ENCODE results near the gene NSD1.

Gene NSD1

DNA sequence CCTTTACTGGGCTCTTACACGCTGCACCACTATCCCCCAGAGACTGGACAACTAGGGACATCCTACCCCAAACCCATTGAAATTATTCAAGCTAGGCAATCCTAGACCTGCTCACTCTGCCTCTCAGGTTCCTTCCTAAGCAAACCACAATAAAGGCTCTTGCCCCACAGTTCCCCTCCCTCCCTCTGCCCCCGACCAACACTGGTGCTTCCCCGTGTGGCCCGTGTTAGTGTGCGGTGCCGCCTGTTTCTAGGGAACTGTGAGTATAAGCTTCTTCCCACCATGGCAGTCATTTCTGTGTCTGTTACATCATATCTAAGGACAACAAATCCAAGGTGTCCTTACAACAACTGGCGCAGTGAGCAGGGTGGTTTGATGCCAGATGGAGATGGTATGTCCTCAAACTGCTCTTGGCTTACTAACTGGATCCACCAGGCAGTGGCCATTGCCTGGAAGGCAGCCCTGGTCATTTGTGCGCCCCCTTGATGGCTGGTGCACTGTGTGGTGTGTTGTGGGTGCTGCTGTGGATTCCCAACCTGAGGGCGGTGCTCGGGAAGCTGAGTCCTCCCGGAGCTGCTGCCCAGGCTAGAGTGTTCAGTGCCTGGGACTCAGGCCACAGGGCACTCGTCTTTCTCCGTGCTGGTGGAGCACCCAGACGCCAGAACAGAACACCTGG lies 186.5 kb downstream of the NSD1 start:
- peaks cover 4 to 10% of the 10 kb centered on the region in 2 donors for H3K36me3 ChIP-seq (ENCODE audit: control insufficient read depth in 1 of 2, insufficient read depth in 2 of 2, low read length in 2 of 2)
- no peaks in the 10 kb centered on the region for H3K9me3 ChIP-seq (ENCODE audit: control insufficient read depth in 1 of 2, low read length in 2 of 2)
- H3K27ac ChIP-seq (ENCODE audit: low read depth, low read length): no peak overlapping the region
- no peak overlapping the region for H3K4me3 ChIP-seq (ENCODE audit: low read depth in 1 of 2, low read length in 2 of 2)
- peaks cover 0 to under 1% of the 10 kb centered on the region in 2 donors for H3K4me1 ChIP-seq (ENCODE audit: control insufficient read depth in 1 of 2, insufficient read depth in 2 of 2, low read length in 2 of 2)
- no peak overlapping the region for H3K9ac ChIP-seq (ENCODE audit: low read depth in 1 of 2, low read length in 2 of 2)
- no peaks in the 10 kb centered on the region for H3K27me3 ChIP-seq (ENCODE audit: control insufficient read depth in 1 of 2, insufficient read depth in 2 of 2, low read length in 2 of 2)

DNA sequence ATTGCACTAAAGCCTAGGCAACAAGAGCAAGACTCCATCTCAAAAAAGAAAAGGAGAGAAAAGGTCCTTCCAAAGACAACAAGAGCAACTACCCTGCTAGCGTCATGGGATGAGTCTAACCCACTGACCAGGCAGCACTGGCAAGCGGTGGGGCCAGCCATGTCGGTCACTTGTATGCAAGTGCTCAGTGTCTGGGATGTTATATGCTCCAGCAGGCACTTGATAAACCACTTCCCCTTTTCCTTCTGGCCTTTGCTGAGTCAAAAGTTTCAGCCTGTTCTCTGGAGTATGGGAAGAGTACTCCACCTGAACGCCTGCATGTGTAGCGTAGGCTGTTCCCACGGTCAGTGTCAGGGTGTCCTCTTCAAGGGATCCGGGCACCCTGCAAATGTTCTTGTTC lies 187.3 kb downstream of the NSD1 start:
- Histone ChIP-seq H3K9ac (ENCODE audit: low read depth in 1 of 2, low read length in 2 of 2) (no peak overlapping the region), H3K4me1 (ENCODE audit: control insufficient read depth in 1 of 2, insufficient read depth in 2 of 2, low read length in 2 of 2) (peaks cover 4 to 9% of the 10 kb centered on the region in 2 donors), H3K9me3 (ENCODE audit: control insufficient read depth in 1 of 2, low read length in 2 of 2) (no peaks in the 10 kb centered on the region), H3K27me3 (ENCODE audit: control insufficient read depth in 1 of 2, insufficient read depth in 2 of 2, low read length in 2 of 2) (no peaks in the 10 kb centered on the region), H3K27ac (ENCODE audit: low read depth, low read length) (no peak overlapping the region), H3K4me3 (ENCODE audit: low read depth in 1 of 2, low read length in 2 of 2) (no peak overlapping the region), H3K36me3 (ENCODE audit: control insufficient read depth in 1 of 2, insufficient read depth in 2 of 2, low read length in 2 of 2) (peaks cover 4 to 10% of the 10 kb centered on the region in 2 donors)

GRCh38 chr5:177325868-177326381 lies 192.4 kb downstream of the NSD1 start:
- Histone ChIP-seq H3K9ac (ENCODE audit: low read depth in 1 of 2, low read length in 2 of 2) (no peak overlapping the region), H3K27me3 (ENCODE audit: control insufficient read depth in 1 of 2, insufficient read depth in 2 of 2, low read length in 2 of 2) (no peaks in the 10 kb centered on the region), H3K4me3 (ENCODE audit: low read depth in 1 of 2, low read length in 2 of 2) (peak overlapping the region in 1 of 2 donors; percentile 8), H3K4me1 (ENCODE audit: control insufficient read depth in 1 of 2, insufficient read depth in 2 of 2, low read length in 2 of 2) (peaks cover 6 to 10% of the 10 kb centered on the region in 2 donors), H3K27ac (ENCODE audit: low read depth, low read length) (no peak overlapping the region), H3K36me3 (ENCODE audit: control insufficient read depth in 1 of 2, insufficient read depth in 2 of 2, low read length in 2 of 2) (peaks cover 9 to 19% of the 10 kb centered on the region in 2 donors), H3K9me3 (ENCODE audit: control insufficient read depth in 1 of 2, low read length in 2 of 2) (no peaks in the 10 kb centered on the region)

DNA sequence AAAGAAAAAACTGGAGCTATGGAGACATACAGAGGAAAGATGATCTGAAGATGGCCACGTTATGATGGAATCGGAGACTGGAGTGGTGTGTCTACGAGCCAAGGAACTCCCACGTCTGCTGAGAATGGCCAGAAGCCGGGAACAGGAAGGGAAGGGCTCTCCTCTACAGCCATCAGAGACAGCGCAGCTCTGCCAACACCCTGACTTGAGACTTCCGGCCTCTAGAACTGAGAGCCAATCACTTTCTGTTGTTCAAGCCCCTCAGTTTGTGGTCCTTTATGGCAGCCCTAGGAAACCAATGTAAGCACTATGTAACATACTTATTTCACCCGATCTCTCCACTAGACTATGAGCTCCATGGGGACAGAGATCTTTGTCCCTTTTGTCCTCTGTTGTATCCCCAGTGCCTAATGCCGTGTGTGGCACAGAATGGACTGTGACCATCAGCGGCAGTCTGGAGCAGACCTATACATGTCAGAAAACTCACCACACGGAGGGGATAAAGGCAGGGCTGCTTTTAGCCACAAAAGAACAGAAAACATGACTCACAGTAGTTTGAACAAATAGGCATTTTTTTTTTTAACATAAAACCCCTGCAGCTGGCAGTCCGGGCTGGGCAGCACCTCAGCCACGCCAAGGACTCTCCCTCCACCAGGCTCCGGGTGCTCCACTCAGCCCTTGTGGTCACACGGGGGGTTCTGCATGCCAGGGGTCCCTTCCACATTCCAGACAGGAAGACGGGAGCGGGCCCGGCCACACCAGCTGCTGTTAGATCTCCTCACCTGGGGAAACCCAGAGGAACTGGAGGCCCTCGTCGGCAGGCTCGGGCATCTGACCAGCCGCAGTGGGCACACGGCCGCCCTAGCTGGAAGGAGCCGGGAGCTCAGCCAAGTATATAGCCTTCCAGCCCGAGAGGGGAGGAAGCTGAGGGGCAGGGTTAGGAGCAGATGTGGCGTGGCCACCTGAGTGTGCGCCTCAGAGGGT lies 194.3 kb downstream of the NSD1 start:
- no peaks in the 10 kb centered on the region for H3K9me3 ChIP-seq (ENCODE audit: control insufficient read depth in 1 of 2, low read length in 2 of 2)
- peak overlapping the region in 1 of 2 donors; percentile 16 for H3K4me3 ChIP-seq (ENCODE audit: low read depth in 1 of 2, low read length in 2 of 2)
- H3K9ac ChIP-seq (ENCODE audit: low read depth in 1 of 2, low read length in 2 of 2): peak overlapping the region in 1 of 2 donors; percentile 25
- H3K36me3 ChIP-seq (ENCODE audit: control insufficient read depth in 1 of 2, insufficient read depth in 2 of 2, low read length in 2 of 2): peaks cover 11 to 33% of the 10 kb centered on the region in 2 donors
- no peaks in the 10 kb centered on the region for H3K27me3 ChIP-seq (ENCODE audit: control insufficient read depth in 1 of 2, insufficient read depth in 2 of 2, low read length in 2 of 2)
- H3K4me1 ChIP-seq (ENCODE audit: control insufficient read depth in 1 of 2, insufficient read depth in 2 of 2, low read length in 2 of 2): peaks cover 6 to 10% of the 10 kb centered on the region in 2 donors
- H3K27ac ChIP-seq (ENCODE audit: low read depth, low read length): peak overlapping the region; percentile 44

DNA sequence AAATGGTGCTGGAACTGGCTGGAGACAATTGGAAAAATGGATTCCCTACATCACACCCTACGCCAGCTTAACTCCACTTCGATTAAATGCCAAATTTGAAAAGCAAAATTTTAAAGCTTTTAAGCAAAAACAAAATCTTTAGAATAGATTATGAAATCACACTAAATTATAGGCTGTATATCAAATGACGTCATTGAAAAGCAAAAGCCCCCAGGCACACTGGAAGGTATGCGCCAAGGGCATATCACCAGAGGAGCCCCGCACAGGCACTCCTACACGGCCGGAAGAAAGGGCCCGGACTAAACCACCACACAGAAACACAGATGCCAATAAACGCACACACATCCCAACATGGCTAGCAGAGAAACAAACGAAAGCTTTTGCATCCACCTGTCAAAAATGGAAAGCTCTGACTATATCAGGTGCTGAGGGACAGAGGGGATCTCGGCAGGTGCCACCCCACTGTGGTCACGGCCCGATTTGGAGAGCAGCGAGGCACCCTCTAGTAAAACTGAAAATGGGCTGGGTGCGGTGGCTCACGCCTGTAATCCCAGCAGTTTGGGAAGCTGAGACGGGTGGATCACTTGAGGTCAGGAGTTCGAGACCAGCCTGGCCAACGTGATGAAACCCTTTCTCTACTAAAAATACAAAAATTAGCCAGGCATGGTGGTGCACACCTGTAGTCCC lies 195.1 kb downstream of the NSD1 start:
- Histone ChIP-seq H3K27me3 (ENCODE audit: control insufficient read depth in 1 of 2, insufficient read depth in 2 of 2, low read length in 2 of 2) (no peaks in the 10 kb centered on the region), H3K9ac (ENCODE audit: low read depth in 1 of 2, low read length in 2 of 2) (no peak overlapping the region), H3K36me3 (ENCODE audit: control insufficient read depth in 1 of 2, insufficient read depth in 2 of 2, low read length in 2 of 2) (peaks cover 20 to 42% of the 10 kb centered on the region in 2 donors), H3K4me3 (ENCODE audit: low read depth in 1 of 2, low read length in 2 of 2) (no peak overlapping the region), H3K27ac (ENCODE audit: low read depth, low read length) (no peak overlapping the region), H3K9me3 (ENCODE audit: control insufficient read depth in 1 of 2, low read length in 2 of 2) (no peaks in the 10 kb centered on the region), H3K4me1 (ENCODE audit: control insufficient read depth in 1 of 2, insufficient read depth in 2 of 2, low read length in 2 of 2) (peaks cover 6 to 10% of the 10 kb centered on the region in 2 donors)

DNA sequence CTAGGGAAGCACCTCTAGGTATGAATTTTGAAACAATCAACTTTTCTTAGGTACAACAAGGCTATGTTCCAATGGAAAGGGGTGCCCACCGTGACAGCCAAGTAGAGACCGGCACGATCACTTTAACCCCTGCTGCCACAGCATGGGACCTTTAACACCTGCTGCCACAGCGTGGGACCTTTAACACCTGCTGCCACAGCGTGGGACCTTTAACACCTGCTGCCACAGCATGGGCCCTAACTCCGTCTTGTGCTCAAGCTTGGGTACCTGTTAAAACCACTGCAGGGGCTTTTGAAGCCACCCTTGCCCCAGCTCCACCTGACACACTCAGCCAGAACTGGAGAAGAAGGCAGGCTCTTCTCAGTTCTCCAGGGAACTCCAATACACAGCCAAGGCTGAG lies 196.3 kb downstream of the NSD1 start:
- Histone ChIP-seq H3K27me3 (ENCODE audit: control insufficient read depth in 1 of 2, insufficient read depth in 2 of 2, low read length in 2 of 2) (no peaks in the 10 kb centered on the region), H3K4me3 (ENCODE audit: low read depth in 1 of 2, low read length in 2 of 2) (no peak overlapping the region), H3K36me3 (ENCODE audit: control insufficient read depth in 1 of 2, insufficient read depth in 2 of 2, low read length in 2 of 2) (peaks cover 27 to 54% of the 10 kb centered on the region in 2 donors), H3K9ac (ENCODE audit: low read depth in 1 of 2, low read length in 2 of 2) (no peak overlapping the region), H3K27ac (ENCODE audit: low read depth, low read length) (no peak overlapping the region), H3K4me1 (ENCODE audit: control insufficient read depth in 1 of 2, insufficient read depth in 2 of 2, low read length in 2 of 2) (peaks cover 6 to 10% of the 10 kb centered on the region in 2 donors), H3K9me3 (ENCODE audit: control insufficient read depth in 1 of 2, low read length in 2 of 2) (no peaks in the 10 kb centered on the region)

- H3K36me3 ChIP-seq (ENCODE audit: control insufficient read depth in 1 of 2, insufficient read depth in 2 of 2, low read length in 2 of 2): peaks cover 40 to 67% of the 10 kb centered on the region in 2 donors
- H3K27me3 ChIP-seq (ENCODE audit: control insufficient read depth in 1 of 2, insufficient read depth in 2 of 2, low read length in 2 of 2): no peaks in the 10 kb centered on the region
- H3K4me3 ChIP-seq (ENCODE audit: low read depth in 1 of 2, low read length in 2 of 2): no peak overlapping the region
- no peaks in the 10 kb centered on the region for H3K4me1 ChIP-seq (ENCODE audit: control insufficient read depth in 1 of 2, insufficient read depth in 2 of 2, low read length in 2 of 2)
- no peak overlapping the region for H3K27ac ChIP-seq (ENCODE audit: low read depth, low read length)
- no peaks in the 10 kb centered on the region for H3K9me3 ChIP-seq (ENCODE audit: control insufficient read depth in 1 of 2, low read length in 2 of 2)
- no peak overlapping the region for H3K9ac ChIP-seq (ENCODE audit: low read depth in 1 of 2, low read length in 2 of 2)
Measured at GRCh38 chr5:177330991-177331842, 197.6 kb downstream of the NSD1 start.

GRCh38 chr5:177332031-177332895 lies 198.7 kb downstream of the NSD1 start:
- H3K4me1 ChIP-seq (ENCODE audit: control insufficient read depth in 1 of 2, insufficient read depth in 2 of 2, low read length in 2 of 2): no peaks in the 10 kb centered on the region
- H3K4me3 ChIP-seq (ENCODE audit: low read depth in 1 of 2, low read length in 2 of 2): no peak overlapping the region
- no peak overlapping the region for H3K27ac ChIP-seq (ENCODE audit: low read depth, low read length)
- H3K36me3 ChIP-seq (ENCODE audit: control insufficient read depth in 1 of 2, insufficient read depth in 2 of 2, low read length in 2 of 2): peaks cover 43 to 78% of the 10 kb centered on the region in 2 donors
- H3K27me3 ChIP-seq (ENCODE audit: control insufficient read depth in 1 of 2, insufficient read depth in 2 of 2, low read length in 2 of 2): no peaks in the 10 kb centered on the region
- no peak overlapping the region for H3K9ac ChIP-seq (ENCODE audit: low read depth in 1 of 2, low read length in 2 of 2)
- no peaks in the 10 kb centered on the region for H3K9me3 ChIP-seq (ENCODE audit: control insufficient read depth in 1 of 2, low read length in 2 of 2)
